ENCODE data around the gene NKD2. TPM values are rescaled to one million over a fixed set of nuclear protein-coding genes. Genes with fewer than 3 reads are reported as not detected.
"Not testable (repeated sequence)": the region's sequence is repeated elsewhere in the genome, so short reads cannot be mapped to it uniquely, and the experiment has no call there.

Gene NKD2
- total RNA-seq, 2 experiments from 2014 or later: 3.6 to 3.7 TPM

DNA sequence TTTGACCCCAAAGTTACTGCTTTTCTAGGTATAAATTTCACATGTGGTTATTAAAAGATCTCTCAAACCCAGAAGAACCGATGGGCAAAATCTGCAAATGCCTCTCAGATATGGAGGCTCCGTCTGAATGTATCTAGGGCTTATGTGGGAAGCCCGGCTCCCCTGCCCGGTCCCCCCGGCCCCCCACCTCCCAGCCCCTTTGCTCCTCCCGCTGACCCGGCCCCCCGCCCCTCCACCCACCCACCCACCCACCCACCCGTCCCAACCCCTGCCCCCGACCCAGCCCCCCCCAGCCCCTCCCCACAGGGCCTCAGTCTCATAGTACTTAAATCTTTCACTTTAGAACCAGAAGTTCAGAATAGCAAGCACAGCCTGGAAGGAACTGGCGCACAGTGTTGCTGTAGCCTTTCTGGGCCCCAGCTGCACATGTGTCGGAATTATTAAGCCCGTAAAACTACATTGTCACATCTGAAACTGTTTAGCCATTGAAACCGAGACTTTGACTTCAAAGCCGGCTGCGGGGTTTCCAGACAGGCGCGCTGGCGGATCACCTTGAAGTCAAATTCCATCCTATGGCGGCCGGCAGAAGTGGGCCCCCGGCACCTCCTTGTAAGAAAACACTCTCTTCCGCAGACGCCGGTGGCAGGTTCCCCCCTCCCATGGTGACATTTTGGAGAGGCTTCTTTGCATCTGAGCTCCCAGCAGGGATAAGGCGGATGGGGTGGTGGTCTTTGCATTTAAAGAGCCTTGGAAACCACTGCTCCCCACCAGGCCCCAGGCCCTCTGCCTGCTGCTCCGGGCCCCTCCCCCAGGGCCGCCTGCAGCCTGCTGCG is 12.8 kb downstream of the NKD2 start:
- Mint-ChIP-seq H3K36me3 (ENCODE audit: low read depth) (no peaks in the 10 kb centered on the region), H3K4me1 (no peaks in the 10 kb centered on the region), H3K9me3 (no peaks in the 10 kb centered on the region), H3K4me3 (no peak overlapping the region), H3K27me3 (no peaks in the 10 kb centered on the region), H3K27ac (no peak overlapping the region)
- CTCF ChIA-PET: no interaction called here
- POLR2A ChIA-PET: no interaction called here
- DNase-seq: no peak

DNA sequence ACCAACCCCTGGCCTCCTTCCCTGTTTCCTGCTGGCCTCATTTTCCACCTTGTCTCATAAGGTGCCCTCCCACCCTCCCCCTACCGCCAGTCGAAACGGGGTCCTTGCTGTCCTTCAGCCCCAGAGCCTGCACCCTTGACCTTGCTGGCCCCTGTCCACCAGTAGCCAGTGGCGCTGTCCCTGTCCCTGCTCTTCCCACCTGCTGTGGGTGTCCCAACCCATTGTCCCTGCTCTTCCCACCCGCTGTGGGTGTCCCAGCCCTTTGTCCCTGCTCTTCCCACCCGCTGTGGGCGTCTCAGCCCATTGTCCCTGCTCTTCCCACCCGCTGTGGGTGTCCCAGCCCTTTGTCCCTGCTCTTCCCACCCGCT is 13.4 kb downstream of the NKD2 start:
- H3K36me3 Mint-ChIP-seq (ENCODE audit: low read depth); H3K4me1 Mint-ChIP-seq; H3K27ac Mint-ChIP-seq; CTCF ChIA-PET; H3K9me3 Mint-ChIP-seq; H3K27me3 Mint-ChIP-seq; H3K4me3 Mint-ChIP-seq; DNase-seq; POLR2A ChIA-PET: not testable (repeated sequence)

DNA sequence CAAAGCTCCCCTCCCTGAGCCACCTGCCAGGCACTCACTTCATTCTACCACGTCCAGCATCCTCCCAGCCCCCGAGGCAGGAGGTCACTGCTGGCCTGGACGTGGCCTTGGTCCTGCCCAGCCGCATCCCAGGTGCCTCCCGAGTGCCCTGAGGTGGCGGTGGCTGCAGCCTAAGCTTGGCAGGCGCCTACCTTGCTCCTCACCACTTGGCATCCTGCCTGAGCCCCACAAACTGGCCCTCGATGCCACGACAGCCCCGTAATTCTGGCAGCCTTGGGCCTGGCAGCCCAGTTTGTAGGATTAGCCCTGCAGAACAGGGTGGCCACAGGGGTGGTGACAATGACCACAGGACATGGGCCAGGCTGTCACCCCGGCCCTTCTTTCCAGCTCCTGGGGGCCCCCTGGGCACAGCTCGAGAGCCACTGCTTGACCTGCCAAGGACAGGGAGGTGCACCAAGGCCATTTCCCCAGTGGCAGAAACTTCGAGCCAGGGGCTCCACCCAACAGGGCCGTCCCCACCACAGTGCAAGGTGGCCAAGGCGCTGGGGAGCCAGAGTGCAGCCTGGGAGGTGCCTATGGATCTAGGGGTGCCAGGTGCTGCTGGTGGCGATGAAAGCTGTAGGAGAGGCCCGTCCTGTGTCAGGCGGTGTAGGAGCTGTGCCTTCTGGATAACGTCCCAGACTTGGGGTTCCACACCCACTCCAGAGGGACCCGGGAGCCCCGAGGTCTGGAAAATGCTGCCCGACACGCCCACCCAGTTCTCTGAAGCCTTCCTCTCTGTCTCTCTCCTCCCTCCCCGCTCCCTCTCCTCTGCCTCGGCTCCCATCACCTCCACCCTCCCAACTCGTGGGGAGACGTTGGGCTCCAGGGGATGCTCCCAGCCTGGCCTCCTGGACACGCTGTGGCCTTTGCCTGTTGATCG is 18.4 kb downstream of the NKD2 start:
- H3K4me1 Mint-ChIP-seq: no peaks in the 10 kb centered on the region
- CTCF ChIA-PET: no interaction called here
- H3K36me3 Mint-ChIP-seq (ENCODE audit: low read depth): no peaks in the 10 kb centered on the region

DNA sequence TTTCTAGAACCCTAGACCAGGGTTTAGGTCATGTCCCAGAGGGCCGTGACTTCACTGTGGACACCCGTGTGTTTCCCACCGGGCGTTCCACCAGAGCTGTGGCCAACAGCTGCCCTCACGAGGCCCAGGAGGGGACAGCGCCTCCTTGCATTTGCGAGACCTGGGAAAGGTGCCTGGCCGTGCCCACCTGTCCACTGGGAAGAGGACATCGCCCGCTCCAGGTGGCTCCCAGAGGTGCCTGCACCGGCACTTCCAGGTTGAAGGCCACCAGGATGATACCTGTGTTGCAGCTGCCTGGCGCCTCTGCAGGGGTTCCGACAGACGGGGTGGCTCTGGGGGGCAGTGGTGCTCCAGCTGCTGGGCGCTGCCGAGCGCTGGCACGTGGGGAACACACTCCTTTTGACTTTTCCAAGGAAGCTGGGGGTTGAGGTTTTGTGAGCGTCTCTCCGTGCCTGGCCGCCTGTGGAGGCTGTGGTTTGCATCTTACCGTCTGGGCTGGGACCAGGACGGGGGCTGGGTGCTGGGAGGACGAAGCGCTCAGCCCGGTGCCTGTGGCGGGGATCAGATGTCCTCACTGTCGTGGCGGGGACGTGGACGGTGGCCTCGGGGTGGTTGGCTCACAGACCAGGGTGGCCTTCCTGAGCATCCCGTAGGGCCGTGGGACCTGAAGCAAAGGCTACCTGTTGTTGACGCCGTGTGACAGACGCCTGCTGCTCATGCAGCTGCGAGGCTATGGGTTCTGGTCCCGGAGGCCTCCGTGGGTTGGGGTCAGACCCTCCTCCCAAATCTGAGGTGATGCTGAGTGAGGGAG is 19.2 kb downstream of the NKD2 start:
- DNase-seq: no peak
- H3K4me3 Mint-ChIP-seq: no peak overlapping the region
- H3K27me3 Mint-ChIP-seq: no peaks in the 10 kb centered on the region
- H3K36me3 Mint-ChIP-seq (ENCODE audit: low read depth): no peaks in the 10 kb centered on the region
- no peak overlapping the region for H3K27ac Mint-ChIP-seq
- H3K9me3 Mint-ChIP-seq: no peaks in the 10 kb centered on the region
- no peaks in the 10 kb centered on the region for H3K4me1 Mint-ChIP-seq
- CTCF ChIA-PET: no interaction called here
- POLR2A ChIA-PET: no interaction called here

More for the DNA sequence above, 18.4 kb downstream of the NKD2 start:
- DNase-seq: no peak
- POLR2A ChIA-PET: no interaction called here
- no peaks in the 10 kb centered on the region for H3K9me3 Mint-ChIP-seq
- H3K27ac Mint-ChIP-seq: no peak overlapping the region
- H3K27me3 Mint-ChIP-seq: no peaks in the 10 kb centered on the region
- no peak overlapping the region for H3K4me3 Mint-ChIP-seq

DNA sequence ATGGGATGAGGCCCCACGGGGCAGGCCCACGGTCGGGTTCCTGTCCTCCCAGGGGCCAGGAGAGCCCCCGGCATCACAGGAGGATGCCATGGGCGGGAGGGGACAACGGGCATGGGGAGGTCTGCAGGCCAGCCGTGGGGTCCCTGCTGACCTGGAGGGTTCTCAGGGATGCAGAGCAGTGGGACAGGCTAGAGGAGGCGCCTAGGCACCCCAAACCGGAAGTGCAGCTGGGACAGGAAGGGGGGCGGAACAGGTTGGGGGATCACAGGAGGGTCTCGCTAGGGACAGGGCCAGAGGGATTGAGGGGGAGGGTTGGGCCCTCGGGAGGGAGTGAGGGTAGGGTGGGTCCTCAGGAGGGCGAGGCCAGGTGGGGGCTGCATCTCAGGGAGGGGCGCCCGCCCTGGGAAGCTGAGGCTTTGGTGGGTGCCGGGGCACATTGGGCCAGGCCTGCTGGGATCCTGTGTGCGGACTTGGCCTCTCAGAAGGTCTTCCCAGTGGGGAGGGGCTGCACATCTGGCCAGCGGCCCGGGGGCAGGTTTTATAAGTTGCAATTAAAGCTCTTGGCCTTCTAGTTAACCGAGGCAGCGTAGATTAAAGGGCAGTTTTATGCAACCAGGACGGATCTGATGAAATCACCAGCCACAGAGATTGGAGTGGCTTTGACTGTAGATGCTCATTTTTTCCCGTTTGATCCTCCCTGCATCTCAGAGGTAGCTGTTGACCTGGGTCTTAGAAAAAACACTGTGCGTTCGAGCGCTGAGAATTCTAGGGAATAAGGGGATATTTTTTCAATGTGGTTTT is 20.1 kb downstream of the NKD2 start:
- POLR2A ChIA-PET: no interaction called here
- H3K9me3 Mint-ChIP-seq: no peaks in the 10 kb centered on the region
- H3K27ac Mint-ChIP-seq: no peak overlapping the region
- no peak overlapping the region for H3K4me3 Mint-ChIP-seq
- no peak for DNase-seq
- H3K4me1 Mint-ChIP-seq: no peaks in the 10 kb centered on the region
- no peaks in the 10 kb centered on the region for H3K27me3 Mint-ChIP-seq
- H3K36me3 Mint-ChIP-seq (ENCODE audit: low read depth): no peaks in the 10 kb centered on the region
- CTCF ChIA-PET: no interaction called here

DNA sequence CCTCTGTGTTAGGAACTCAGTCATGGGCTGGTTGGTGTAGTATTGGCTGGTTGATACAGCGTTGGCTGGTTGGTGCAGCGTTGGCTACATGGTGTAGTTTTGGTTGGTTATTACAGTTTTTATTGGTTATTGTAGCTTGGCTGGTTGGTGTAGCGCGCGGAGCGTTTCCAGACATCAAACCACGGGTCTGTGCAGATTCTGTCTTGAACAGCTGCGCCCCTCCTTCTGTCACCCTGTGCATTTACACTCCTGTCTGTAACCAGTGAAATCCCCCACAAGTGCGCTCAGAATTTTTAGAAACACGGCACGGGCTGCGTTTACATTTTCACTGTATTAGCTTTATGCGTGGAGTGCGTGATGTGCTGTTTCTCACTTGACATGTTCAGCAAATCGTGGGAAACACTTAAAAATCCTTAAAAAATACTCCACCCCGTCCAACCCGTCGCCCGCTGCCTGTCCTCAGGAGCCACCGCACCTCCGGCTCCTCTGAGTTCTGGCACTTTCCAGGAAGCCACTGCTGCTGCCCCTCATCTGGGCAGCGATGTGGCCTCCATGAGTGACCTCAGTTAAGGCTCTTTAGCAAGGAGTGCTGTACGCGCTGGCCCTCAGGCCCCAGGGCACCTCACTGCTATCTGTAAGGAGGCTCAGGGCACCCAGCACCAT is 20.8 kb downstream of the NKD2 start:
- H3K4me1 Mint-ChIP-seq: no peaks in the 10 kb centered on the region

DNA sequence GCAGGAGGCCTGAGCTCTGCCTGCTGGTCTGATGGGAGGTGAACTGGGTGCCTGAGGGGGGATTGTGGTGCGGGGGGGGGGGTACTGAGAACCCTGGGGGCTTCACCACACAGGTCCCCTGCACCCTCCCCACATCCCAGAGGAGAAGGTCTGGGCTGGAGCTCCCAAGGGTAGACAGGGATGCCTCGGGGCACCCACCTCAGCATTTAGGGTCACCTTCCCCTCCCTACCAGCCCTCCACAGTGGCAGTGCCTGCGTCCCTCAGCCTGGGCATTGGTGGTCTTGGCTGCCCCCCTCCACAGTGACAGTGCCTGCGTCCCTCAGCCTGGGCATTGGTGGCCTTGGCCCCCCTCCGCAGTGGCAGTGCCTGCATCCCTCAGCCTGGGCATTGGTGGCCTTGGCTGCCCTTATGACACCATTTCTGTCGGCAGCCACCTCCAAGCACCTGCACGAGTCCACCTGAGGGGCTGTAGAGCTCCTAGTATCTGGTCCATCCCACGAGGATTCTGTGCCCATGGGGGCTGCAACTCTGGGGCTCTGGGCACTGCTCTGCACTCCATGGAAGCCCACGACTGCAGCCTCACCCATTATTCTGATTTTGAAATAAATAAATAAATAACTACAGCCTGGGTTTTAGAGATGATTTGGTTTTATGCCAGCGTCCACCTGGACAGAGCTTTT is 21.5 kb downstream of the NKD2 start:
- H3K36me3 Mint-ChIP-seq (ENCODE audit: low read depth): no peaks in the 10 kb centered on the region
- ChIA-PET CTCF (no interaction called here), POLR2A (no interaction called here)
- H3K4me1 Mint-ChIP-seq: peaks cover 2% of the 10 kb centered on the region
- no peak overlapping the region for H3K27ac Mint-ChIP-seq
- no peak for DNase-seq
- peaks cover 3% of the 10 kb centered on the region for H3K9me3 Mint-ChIP-seq
- no peak overlapping the region for H3K4me3 Mint-ChIP-seq
- no peaks in the 10 kb centered on the region for H3K27me3 Mint-ChIP-seq

More for the DNA sequence above, 20.8 kb downstream of the NKD2 start:
- no peak for DNase-seq
- ChIA-PET POLR2A (no interaction called here), CTCF (no interaction called here)
- H3K9me3 Mint-ChIP-seq: no peaks in the 10 kb centered on the region
- no peak overlapping the region for H3K27ac Mint-ChIP-seq
- H3K4me3 Mint-ChIP-seq: no peak overlapping the region
- H3K36me3 Mint-ChIP-seq (ENCODE audit: low read depth): no peaks in the 10 kb centered on the region
- H3K27me3 Mint-ChIP-seq: no peaks in the 10 kb centered on the region

DNA sequence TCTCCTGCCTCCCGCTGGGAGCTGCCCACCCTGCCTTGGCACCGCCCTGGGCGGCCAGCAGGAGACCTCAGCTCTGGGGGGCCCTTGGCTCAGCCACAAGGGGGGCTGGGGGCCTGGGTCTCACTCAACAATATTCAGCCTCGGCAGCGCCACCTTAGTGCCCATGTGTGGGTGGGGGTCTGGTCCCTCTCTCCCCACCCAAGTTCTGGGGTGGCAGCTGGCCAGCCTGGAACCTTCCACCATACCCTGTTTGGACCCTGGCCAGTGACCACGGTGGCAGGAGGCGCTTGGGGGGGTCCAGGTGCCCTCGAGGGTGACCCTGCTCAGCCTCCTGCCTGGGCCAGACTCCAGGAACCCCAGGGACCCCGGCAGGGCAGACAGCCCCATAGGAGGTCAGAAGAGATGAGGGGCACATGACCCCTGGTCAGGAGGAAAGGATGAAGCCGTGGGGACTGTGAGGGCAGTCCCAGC is 22.2 kb downstream of the NKD2 start:
- ChIA-PET CTCF (no interaction called here), POLR2A (no interaction called here)
- Mint-ChIP-seq H3K4me1 (peaks cover 2% of the 10 kb centered on the region), H3K27ac (no peak overlapping the region), H3K36me3 (ENCODE audit: low read depth) (no peaks in the 10 kb centered on the region), H3K4me3 (no peak overlapping the region), H3K9me3 (peaks cover 3% of the 10 kb centered on the region), H3K27me3 (no peaks in the 10 kb centered on the region)
- no peak for DNase-seq

DNA sequence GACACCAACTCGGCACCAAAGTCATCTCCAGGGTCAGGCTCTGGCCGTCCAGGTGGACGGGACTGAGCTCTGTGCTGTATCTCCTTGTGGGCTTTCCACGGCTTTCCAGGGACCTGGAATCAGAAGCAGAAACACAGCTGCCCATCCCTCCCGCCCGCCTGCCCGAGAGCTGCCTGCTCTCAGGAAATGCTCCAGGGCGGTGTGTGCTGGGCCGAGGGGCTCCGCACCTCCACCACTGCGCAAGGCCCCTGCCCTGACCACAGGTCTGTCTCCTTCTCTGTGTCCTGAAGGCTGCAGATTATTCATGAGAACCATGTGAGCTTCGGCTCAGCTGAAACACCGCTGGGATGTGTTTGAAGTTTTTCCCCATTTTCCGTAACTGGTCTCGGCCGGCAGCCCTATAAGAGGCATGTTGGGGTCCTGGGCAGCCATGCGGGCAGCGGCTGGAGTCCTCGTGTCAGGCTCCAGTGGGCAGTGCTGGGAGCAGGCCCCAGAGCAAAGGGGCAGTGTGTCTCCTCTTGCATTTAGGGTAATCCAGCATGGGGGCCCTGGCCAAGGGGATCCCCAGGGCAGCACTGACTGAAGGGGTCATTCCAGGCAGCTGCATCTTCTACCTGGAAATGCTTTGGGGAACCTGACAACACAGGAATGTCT is 22.8 kb downstream of the NKD2 start:
- Mint-ChIP-seq H3K4me3 (no peak overlapping the region), H3K9me3 (peaks cover 3% of the 10 kb centered on the region), H3K36me3 (ENCODE audit: low read depth) (no peaks in the 10 kb centered on the region), H3K27me3 (no peaks in the 10 kb centered on the region), H3K27ac (no peak overlapping the region), H3K4me1 (peaks cover 2% of the 10 kb centered on the region)
- ChIA-PET POLR2A (no interaction called here), CTCF (no interaction called here)
- DNase-seq: no peak

DNA sequence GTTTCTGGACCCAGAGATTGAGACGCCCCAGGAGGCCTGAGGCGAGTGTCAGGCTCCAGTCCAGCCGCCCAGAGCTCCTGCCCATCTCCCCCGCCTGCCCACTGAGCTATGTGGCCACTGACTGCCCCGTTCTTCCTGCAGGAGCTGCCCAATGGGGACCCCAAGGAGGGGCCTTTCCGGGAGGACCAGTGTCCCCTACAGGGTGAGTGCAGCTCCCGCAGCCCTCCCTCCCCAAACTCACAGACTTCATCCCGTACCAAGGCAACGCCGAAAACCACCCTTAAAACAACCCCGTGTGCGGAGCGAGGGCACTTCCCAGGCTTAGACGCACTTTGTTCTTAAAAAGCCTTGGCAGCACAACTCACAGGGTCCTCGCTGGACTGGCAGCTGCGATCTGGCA is 23.4 kb downstream of the NKD2 start:
- H3K4me1 Mint-ChIP-seq: peaks cover 2% of the 10 kb centered on the region
- ChIA-PET POLR2A (no interaction called here), CTCF (no interaction called here)
- no peak for DNase-seq
- no peak overlapping the region for H3K27ac Mint-ChIP-seq
- no peaks in the 10 kb centered on the region for H3K36me3 Mint-ChIP-seq (ENCODE audit: low read depth)
- H3K27me3 Mint-ChIP-seq: no peaks in the 10 kb centered on the region
- H3K4me3 Mint-ChIP-seq: no peak overlapping the region
- peaks cover 3% of the 10 kb centered on the region for H3K9me3 Mint-ChIP-seq

DNA sequence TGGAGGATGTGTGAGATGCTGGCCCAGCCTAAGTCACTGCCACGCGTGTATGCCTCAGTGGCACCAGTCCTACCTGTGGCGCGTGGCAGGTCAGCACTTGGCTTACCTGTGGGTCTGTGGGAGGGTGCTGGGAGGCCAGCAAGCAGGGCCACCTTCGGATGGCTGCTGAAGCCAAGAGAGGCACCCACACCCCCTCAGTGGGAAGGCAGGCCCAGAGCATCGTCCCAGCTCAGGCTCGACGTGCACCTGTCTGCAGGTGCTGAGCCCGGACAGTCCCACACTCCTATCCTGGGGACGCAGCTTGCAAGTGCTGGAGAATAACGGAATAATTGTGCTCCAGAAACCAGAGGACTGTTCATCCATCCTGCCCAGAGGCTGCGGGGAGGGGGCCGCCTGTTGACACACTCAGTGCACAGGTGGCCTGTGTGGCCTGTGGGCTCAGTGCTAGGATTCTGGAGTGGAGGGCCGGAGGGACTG is 24.0 kb downstream of the NKD2 start:
- Mint-ChIP-seq H3K9me3 (peaks cover 3% of the 10 kb centered on the region), H3K27ac (no peak overlapping the region), H3K4me1 (peaks cover 2% of the 10 kb centered on the region), H3K36me3 (ENCODE audit: low read depth) (no peaks in the 10 kb centered on the region), H3K4me3 (no peak overlapping the region), H3K27me3 (no peaks in the 10 kb centered on the region)
- ChIA-PET POLR2A (no interaction called here), CTCF (no interaction called here)
- DNase-seq: no peak
